Loucy (cell line): ENCODE data around the gene SLC26A1.

Source experiments
- H2AFZ ChIP-seq: fragments of 200-600 bp; sonication (generic); 2 replicates; pipeline ENCODE4 v1.6.0; 2016; ENCODE audit warnings: antibody characterized with exemption, mild to moderate bottlenecking, low read length, moderate library complexity
- H3F3A ChIP-seq: fragments of 200-600 bp; 2 replicates; pipeline ENCODE4 v1.6.0; 2016; ENCODE audit warnings: antibody characterized with exemption, low read depth, mild to moderate bottlenecking
- H3K27me3 ChIP-seq: fragments of 200-600 bp; sonication (generic); 2 replicates; pipeline ENCODE4 v1.6.1; 2014; ENCODE audit warnings: low read length, mild to moderate bottlenecking; ENCODE audit not compliant: insufficient read depth, poor library complexity, severe bottlenecking
- H3K36me3 ChIP-seq: fragments of 200-600 bp; sonication (generic); 2 replicates; pipeline ENCODE4 v1.6.1; 2016; ENCODE audit warnings: low read length; ENCODE audit not compliant: insufficient read depth
- H3K4me1 ChIP-seq: fragments of 200-600 bp; sonication (generic); 2 replicates; pipeline ENCODE4 v1.5.1; 2014; ENCODE audit warnings: low read length, mild to moderate bottlenecking; ENCODE audit not compliant: insufficient read depth, poor library complexity, severe bottlenecking
- H3K4me2 ChIP-seq: fragments of 200-600 bp; sonication (generic); 2 replicates; pipeline ENCODE4 v1.6.0; 2014; ENCODE audit warnings: antibody characterized with exemption, low read length, low read depth, mild to moderate bottlenecking; ENCODE audit not compliant: poor library complexity, severe bottlenecking
- H3K4me3 ChIP-seq: fragments of 200-600 bp; sonication (generic); 2 replicates; pipeline ENCODE4 v1.5.1; 2014; ENCODE audit warnings: low read length, mild to moderate bottlenecking, mixed read lengths; ENCODE audit not compliant: poor library complexity, severe bottlenecking
- H3K79me2 ChIP-seq: fragments of 200-600 bp; sonication (generic); 2 replicates; pipeline ENCODE4 v1.6.1; 2014; ENCODE audit warnings: low read length; ENCODE audit not compliant: insufficient read depth
- H3K9ac ChIP-seq: fragments of 200-600 bp; sonication (generic); 2 replicates; pipeline ENCODE4 v1.6.0; 2014; ENCODE audit warnings: mild to moderate bottlenecking, low read depth, low read length, moderate library complexity; ENCODE audit not compliant: poor library complexity, severe bottlenecking
- H3K9me2 ChIP-seq: fragments of 200-600 bp; sonication (generic); replicated peaks from 2 replicates; pipeline ENCODE4 v1.6.1; 2016; ENCODE audit warnings: low read depth, low read length, mixed read lengths
- H3K9me3 ChIP-seq: fragments of 200-600 bp; sonication (generic); 2 replicates; pipeline ENCODE4 v1.6.1; 2014; ENCODE audit warnings: mild to moderate bottlenecking, antibody characterized with exemption, low read length, low read depth; ENCODE audit not compliant: insufficient read depth
- H4K20me1 ChIP-seq: fragments of 200-600 bp; sonication (generic); 2 replicates; pipeline ENCODE4 v1.6.0; 2014; ENCODE audit warnings: antibody characterized with exemption, low read length, mild to moderate bottlenecking; ENCODE audit not compliant: insufficient read depth, poor library complexity, severe bottlenecking
- EZH2phosphoT487 ChIP-seq: fragments of 200-600 bp; IDR thresholded peaks from 2 replicates; pipeline ENCODE4 v1.6.1; 2018; ENCODE audit warnings: antibody characterized with exemption, mild to moderate bottlenecking, moderate library complexity, borderline replicate concordance
- TF ChIP-seq, protein P1 (sequence below): fragments of 200-600 bp; sonication (generic); conservative IDR thresholded peaks from 2 replicates; pipeline ENCODE4 v1.5.1; 2014; ENCODE audit warnings: mild to moderate bottlenecking, antibody characterized with exemption, low read length

The SLC26A1 gene

DNA sequence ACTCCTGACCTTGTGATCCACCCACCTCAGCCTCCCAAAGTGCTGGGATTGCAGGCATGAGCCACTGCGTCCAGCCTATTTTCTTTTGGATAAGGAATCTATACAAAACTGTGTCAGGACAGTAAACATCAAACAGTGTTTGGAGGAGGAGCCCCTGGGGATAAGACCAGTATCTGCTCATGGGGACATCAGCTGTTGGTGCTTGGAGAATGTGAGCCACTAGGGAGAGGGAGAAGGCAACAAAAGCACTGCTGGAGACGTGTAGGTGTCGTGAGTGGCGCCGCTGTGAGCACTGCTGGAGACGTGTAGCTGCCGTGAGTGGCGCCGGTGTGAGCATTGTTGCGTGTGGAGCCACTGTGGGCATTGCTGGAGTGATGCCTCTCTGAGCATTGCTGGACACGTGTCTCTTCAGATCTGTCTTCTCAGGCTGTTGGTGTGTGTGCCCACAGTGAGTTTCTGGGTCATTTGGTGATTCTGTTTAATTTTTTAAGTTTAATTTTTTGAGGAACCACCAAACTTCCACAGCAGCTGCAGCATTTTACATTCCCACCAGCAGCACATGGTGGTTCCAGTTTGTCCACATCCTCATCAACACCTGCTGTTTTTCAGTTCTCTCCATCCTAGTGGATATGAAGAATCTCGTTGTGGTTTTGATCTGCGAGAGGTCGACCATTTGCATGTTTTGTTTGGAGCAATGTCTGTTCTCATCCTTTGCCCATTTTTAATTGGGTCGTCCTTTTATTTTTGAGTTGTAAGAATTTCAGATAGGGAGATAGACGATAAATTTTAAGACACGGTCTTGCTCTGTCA, 38.8 kb downstream of the SLC26A1 start:
- Histone ChIP-seq H3K4me2 (no peak overlapping the region), H3K36me3 (no peaks in the 10 kb centered on the region), H3K4me1 (no peaks in the 10 kb centered on the region), H3K9ac (no peak overlapping the region), H3F3A (no peaks in the 10 kb centered on the region), H3K9me3 (no peaks in the 10 kb centered on the region), H3K27me3 (no peaks in the 10 kb centered on the region), H3K4me3 (no peak overlapping the region), H4K20me1 (no peaks in the 10 kb centered on the region), H3K79me2 (no peaks in the 10 kb centered on the region), H2AFZ (no peak overlapping the region), H3K9me2 (no peaks in the 10 kb centered on the region)
- TF ChIP-seq, protein P1, sequence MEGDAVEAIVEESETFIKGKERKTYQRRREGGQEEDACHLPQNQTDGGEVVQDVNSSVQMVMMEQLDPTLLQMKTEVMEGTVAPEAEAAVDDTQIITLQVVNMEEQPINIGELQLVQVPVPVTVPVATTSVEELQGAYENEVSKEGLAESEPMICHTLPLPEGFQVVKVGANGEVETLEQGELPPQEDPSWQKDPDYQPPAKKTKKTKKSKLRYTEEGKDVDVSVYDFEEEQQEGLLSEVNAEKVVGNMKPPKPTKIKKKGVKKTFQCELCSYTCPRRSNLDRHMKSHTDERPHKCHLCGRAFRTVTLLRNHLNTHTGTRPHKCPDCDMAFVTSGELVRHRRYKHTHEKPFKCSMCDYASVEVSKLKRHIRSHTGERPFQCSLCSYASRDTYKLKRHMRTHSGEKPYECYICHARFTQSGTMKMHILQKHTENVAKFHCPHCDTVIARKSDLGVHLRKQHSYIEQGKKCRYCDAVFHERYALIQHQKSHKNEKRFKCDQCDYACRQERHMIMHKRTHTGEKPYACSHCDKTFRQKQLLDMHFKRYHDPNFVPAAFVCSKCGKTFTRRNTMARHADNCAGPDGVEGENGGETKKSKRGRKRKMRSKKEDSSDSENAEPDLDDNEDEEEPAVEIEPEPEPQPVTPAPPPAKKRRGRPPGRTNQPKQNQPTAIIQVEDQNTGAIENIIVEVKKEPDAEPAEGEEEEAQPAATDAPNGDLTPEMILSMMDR: no peak
- no peak for TF ChIP-seq EZH2phosphoT487

DNA sequence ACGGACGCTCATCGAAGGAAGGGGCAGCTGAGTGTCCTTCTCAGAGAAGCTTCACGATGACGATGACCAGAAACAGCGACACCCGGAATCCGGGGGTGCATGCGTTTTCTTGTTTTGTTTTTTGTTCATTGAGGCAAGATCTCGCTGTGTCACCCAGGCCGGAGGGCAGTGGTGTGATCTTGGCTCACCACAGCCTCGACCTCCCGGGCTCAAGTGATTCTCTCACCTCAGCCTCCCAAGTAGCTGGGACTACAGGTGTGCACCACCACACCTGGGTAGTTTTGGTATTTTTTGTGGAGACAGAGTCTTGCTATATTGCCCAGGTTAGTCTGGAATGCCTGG, 39.7 kb downstream of the SLC26A1 start:
- no peaks in the 10 kb centered on the region for H3F3A ChIP-seq
- no peaks in the 10 kb centered on the region for H3K9me2 ChIP-seq
- TF ChIP-seq EZH2phosphoT487: no peak
- TF ChIP-seq, protein P1: no peak
- no peak overlapping the region for H3K9ac ChIP-seq
- no peaks in the 10 kb centered on the region for H3K4me1 ChIP-seq
- H4K20me1 ChIP-seq: no peaks in the 10 kb centered on the region
- H3K9me3 ChIP-seq: no peaks in the 10 kb centered on the region
- no peak overlapping the region for H2AFZ ChIP-seq
- no peak overlapping the region for H3K4me3 ChIP-seq
- H3K36me3 ChIP-seq: no peaks in the 10 kb centered on the region
- no peak overlapping the region for H3K4me2 ChIP-seq
- no peaks in the 10 kb centered on the region for H3K79me2 ChIP-seq
- no peaks in the 10 kb centered on the region for H3K27me3 ChIP-seq

DNA sequence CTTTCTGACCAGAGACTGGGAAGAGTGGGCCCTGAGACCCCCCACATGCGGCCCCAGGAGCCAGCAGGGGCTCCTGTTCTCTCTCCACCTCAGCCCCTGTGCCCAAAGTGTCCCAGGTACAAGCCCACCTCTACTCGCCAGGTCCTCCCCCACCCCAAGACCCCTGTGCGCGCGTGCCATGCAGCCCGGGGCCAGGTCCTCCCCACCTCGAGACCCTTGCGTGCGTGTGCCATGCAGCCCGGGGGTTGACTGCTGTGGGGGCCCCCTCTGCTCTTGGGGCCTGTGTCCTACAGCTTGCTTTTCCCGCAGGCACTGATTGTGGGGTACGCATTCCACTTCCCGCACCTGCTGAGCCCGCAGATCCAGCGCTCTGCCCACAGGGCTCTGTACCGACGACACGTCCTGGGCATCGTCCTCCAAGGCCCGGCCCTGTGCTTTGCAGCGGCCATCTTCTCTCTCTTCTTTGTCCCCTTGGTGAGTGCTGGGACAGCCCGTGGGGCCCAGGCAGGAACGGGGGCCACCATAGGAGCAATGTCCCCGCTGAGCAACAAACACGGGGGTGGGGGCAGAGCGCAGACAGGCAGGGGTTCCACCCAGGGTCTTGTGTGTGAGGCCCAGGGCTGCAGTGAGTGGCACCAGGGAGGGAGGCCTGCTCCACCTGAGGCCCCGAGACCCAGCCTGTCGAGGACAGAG, 40.2 kb downstream of the SLC26A1 start:
- H3K4me3 ChIP-seq: no peak overlapping the region
- H3F3A ChIP-seq: no peaks in the 10 kb centered on the region
- no peaks in the 10 kb centered on the region for H3K27me3 ChIP-seq
- TF ChIP-seq EZH2phosphoT487: no peak
- TF ChIP-seq, protein P1: no peak
- H2AFZ ChIP-seq: no peak overlapping the region
- no peak overlapping the region for H3K4me2 ChIP-seq
- no peak overlapping the region for H3K9ac ChIP-seq
- H3K4me1 ChIP-seq: no peaks in the 10 kb centered on the region
- no peaks in the 10 kb centered on the region for H3K9me3 ChIP-seq
- H3K36me3 ChIP-seq: no peaks in the 10 kb centered on the region
- H4K20me1 ChIP-seq: no peaks in the 10 kb centered on the region
- no peaks in the 10 kb centered on the region for H3K9me2 ChIP-seq
- no peaks in the 10 kb centered on the region for H3K79me2 ChIP-seq
